NCI-H1694 treated with DMSO at 0.1 percent for 48 hours (cell line): Measurements from ENCODE around the gene ANKH.

Source experiments
- DNase-seq: peaks from one replicate; lab custom pipeline; 2025; lab: John Stamatoyannopoulos, UW

The ANKH gene

GRCh38 chr5:14760548-14761002 lies 111.0 kb downstream of the ANKH start:
- no peak for DNase-seq

- DNase-seq, result no peak
These were observed 111.6 kb downstream of the ANKH start for GRCh38 chr5:14759744-14760547.

GRCh38 chr5:14757850-14758249 lies 113.7 kb downstream of the ANKH start:
- no peak for DNase-seq

- DNase-seq, result no peak
These were observed 115.1 kb downstream of the ANKH start for GRCh38 chr5:14756478-14756877.

- DNase-seq, result peak; percentile 90
These were observed 117.6 kb downstream of the ANKH start for GRCh38 chr5:14753947-14754346.

GRCh38 chr5:14753292-14753691 lies 118.3 kb downstream of the ANKH start:
- DNase-seq, result no peak

GRCh38 chr5:14752497-14753071 lies 119.0 kb downstream of the ANKH start:
- DNase-seq, result no peak

GRCh38 chr5:14750712-14751111 lies 120.9 kb downstream of the ANKH start:
- no peak for DNase-seq

GRCh38 chr5:14749579-14750101 lies 121.9 kb downstream of the ANKH start:
- DNase-seq, result no peak

GRCh38 chr5:14748180-14748900 lies 123.2 kb downstream of the ANKH start:
- no peak for DNase-seq

GRCh38 chr5:14745753-14746152 lies 125.8 kb downstream of the ANKH start:
- no peak for DNase-seq

GRCh38 chr5:14745188-14745563 lies 126.4 kb downstream of the ANKH start:
- DNase-seq, result no peak

- DNase-seq, result no peak
These were observed 127.0 kb downstream of the ANKH start for GRCh38 chr5:14744296-14745187.

- no peak for DNase-seq
These were observed 127.8 kb downstream of the ANKH start for GRCh38 chr5:14743601-14744295.

- no peak for DNase-seq
These were observed 129.1 kb downstream of the ANKH start for GRCh38 chr5:14742498-14742897.

- peak; percentile 37 for DNase-seq
These were observed 129.7 kb downstream of the ANKH start for GRCh38 chr5:14741801-14742440.

- peak; percentile 79 for DNase-seq
These were observed 130.4 kb downstream of the ANKH start for GRCh38 chr5:14741131-14741530.

- DNase-seq, result no peak
These were observed 131.6 kb downstream of the ANKH start for GRCh38 chr5:14739981-14740380.

- no peak for DNase-seq
These were observed 132.0 kb downstream of the ANKH start for GRCh38 chr5:14739538-14739937.

- DNase-seq, result no peak
These were observed 133.5 kb downstream of the ANKH start for GRCh38 chr5:14738050-14738449.

- no peak for DNase-seq
These were observed 134.3 kb downstream of the ANKH start for GRCh38 chr5:14737291-14737690.
